ENCODE data around the gene USP40. TPM values are rescaled to one million over a fixed set of nuclear protein-coding genes. Genes with fewer than 3 reads are reported as not detected.

Gene USP40
- total and polyA plus RNA-seq, 2 donors (not counting 1 experiment from before 2014, with no cell fraction given), result 19.8 to 37.0 TPM

DNA sequence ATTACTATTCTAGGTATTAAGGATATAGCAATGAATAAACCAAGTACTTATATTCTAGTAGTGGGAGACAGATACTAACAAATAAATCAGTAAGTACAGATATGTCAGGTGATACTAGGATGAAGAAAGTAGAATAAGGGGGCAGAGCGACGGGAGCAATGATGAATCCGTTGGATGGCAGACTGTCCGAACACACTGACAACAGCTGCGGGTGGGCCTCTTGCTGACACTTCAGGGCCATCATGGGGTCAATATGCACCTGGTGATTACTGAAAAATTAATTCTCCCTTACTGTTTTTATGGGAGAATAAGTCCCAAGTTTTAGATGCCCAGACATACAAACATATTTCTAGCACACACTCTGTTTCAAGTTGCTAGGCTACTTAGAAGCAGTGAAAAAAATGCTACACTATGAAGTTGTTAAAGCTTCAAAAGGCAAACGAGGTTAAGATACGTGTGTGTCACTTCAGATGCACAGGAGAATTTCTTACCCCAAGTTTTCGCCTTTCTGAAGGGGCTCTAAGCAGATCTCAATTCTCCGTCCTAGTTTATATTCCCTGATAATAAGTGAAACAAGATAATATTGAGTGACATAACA lies 78.7 kb downstream of the USP40 start:
- Mint-ChIP-seq H3K9me3 (ENCODE audit: insufficient read depth) (no peaks in the 10 kb centered on the region), H3K4me3 (no peak overlapping the region), H3K27ac (no peak overlapping the region), H3K27me3 (no peaks in the 10 kb centered on the region), H3K4me1 (peaks cover 2% of the 10 kb centered on the region)
- Histone ChIP-seq H3K27me3 (replicated peaks in 1 of 4; ENCODE audit: control extremely low read depth in 1 of 4, control insufficient read depth in 3 of 4, insufficient read depth in 4 of 4, low read length in 3 of 4) (no peaks in the 10 kb centered on the region), H2AFZ (ENCODE audit: insufficient read depth, low read depth, low read length, poor library complexity, severe bottlenecking) (no peak overlapping the region), H3K4me1 (ENCODE audit: control insufficient read depth in 2 of 2, insufficient read depth in 2 of 2, low read length in 2 of 2) (no peaks in the 10 kb centered on the region), H4K20me1 (ENCODE audit: control insufficient read depth, insufficient read depth, low read length, poor library complexity, severe bottlenecking) (no peaks in the 10 kb centered on the region), H3K36me3 (replicated peaks in 1 of 2; ENCODE audit: control extremely low read depth in 1 of 2, control insufficient read depth in 1 of 2, extremely low read depth in 1 of 2, insufficient read depth in 2 of 2, low read length in 1 of 2) (peaks cover 5 to 30% of the 10 kb centered on the region in 2 experiments), H3K9ac (ENCODE audit: low read length) (no peak overlapping the region), H3K79me2 (ENCODE audit: control insufficient read depth, insufficient read depth, low read length) (no peaks in the 10 kb centered on the region), H3K27ac (ENCODE audit: low read length in 2 of 2) (no peak overlapping the region), H3K4me3 (ENCODE audit: control extremely low read depth in 1 of 5, extremely low read depth in 1 of 5, insufficient read depth in 1 of 5, low read depth in 2 of 5, low read length in 4 of 5) (no peak overlapping the region), H3K4me2 (replicated peaks; ENCODE audit: low read depth, low read length, poor library complexity, severe bottlenecking) (no peak overlapping the region), H3K9me3 (ENCODE audit: control extremely low read depth in 1 of 3, control insufficient read depth in 2 of 3, insufficient read depth in 1 of 3, low read length in 2 of 3) (no peaks in the 10 kb centered on the region)
- TF ChIP-seq EZH2 (IDR thresholded peaks at IDR 0.05; ENCODE audit: borderline replicate concordance, insufficient read depth, low read depth, low read length, poor library complexity, severe bottlenecking), result no peak
- TF ChIP-seq, protein P1, sequence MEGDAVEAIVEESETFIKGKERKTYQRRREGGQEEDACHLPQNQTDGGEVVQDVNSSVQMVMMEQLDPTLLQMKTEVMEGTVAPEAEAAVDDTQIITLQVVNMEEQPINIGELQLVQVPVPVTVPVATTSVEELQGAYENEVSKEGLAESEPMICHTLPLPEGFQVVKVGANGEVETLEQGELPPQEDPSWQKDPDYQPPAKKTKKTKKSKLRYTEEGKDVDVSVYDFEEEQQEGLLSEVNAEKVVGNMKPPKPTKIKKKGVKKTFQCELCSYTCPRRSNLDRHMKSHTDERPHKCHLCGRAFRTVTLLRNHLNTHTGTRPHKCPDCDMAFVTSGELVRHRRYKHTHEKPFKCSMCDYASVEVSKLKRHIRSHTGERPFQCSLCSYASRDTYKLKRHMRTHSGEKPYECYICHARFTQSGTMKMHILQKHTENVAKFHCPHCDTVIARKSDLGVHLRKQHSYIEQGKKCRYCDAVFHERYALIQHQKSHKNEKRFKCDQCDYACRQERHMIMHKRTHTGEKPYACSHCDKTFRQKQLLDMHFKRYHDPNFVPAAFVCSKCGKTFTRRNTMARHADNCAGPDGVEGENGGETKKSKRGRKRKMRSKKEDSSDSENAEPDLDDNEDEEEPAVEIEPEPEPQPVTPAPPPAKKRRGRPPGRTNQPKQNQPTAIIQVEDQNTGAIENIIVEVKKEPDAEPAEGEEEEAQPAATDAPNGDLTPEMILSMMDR (IDR thresholded peaks at IDR 0.05), result no peak
- 95% methylated on average over 6 of the region's 9 CpGs for WGBS (ENCODE audit: insufficient coverage)
- CTCF ChIA-PET, result no interaction called here
- no peak for ATAC-seq (ENCODE audit: low read depth)
- intact Hi-C loops (cut with micrococcal nuclease), result no loop called here
- POLR2A ChIA-PET, result no interaction called here
- DNase-seq, result no peak

DNA sequence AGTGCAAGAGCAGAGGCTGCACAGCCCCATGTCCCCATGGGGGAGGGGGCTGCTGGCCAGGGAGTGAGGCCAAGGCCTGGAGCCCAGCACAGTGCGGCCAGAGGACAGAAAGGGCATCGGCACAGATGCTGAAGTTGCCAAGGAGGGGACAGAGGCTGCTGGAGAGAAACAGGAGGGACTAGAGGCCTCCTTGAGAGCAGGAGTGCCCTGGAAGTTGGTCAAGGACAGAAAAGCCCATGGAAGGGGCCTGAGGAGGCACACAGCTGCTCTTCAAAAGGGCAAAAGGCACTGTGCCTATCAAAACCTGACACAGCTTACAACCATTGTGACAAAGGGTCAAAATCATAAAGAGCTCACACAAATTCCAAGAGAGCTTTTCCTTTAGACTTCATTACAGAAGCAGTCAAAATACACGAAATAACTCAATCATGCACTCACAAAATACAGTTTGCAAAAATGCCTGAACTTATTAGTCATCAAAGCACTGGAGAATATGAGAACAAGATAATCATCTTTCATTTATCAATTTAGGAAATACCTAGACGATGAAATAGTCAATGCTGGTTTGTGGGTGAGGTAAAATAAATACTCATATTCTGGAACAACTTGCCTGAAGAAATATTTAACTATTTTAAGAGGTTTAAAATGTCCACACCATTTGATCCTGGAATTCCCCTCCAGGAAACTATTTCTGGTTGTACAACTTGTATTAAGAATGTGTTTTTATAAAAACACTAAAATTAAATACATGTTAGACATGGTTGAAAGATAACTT lies 79.6 kb downstream of the USP40 start:
- no peaks in the 10 kb centered on the region for H3K4me1 ChIP-seq (ENCODE audit: control insufficient read depth in 2 of 2, insufficient read depth in 2 of 2, low read length in 2 of 2)
- H2AFZ ChIP-seq (ENCODE audit: insufficient read depth, low read depth, low read length, poor library complexity, severe bottlenecking), result no peak overlapping the region
- Mint-ChIP-seq H3K27ac (peak overlapping the region; percentile 33), H3K27me3 (no peaks in the 10 kb centered on the region), H3K4me3 (no peak overlapping the region), H3K4me1 (peaks cover 2% of the 10 kb centered on the region), H3K9me3 (ENCODE audit: insufficient read depth) (no peaks in the 10 kb centered on the region)
- H3K4me2 ChIP-seq (replicated peaks; ENCODE audit: low read depth, low read length, poor library complexity, severe bottlenecking), result no peak overlapping the region
- POLR2A ChIA-PET, result no interaction called here
- 94% methylated on average over 2 of the region's 4 CpGs for WGBS (ENCODE audit: insufficient coverage)
- peaks cover 2 to 22% of the 10 kb centered on the region in 2 experiments for H3K36me3 ChIP-seq (replicated peaks in 1 of 2; ENCODE audit: control extremely low read depth in 1 of 2, control insufficient read depth in 1 of 2, extremely low read depth in 1 of 2, insufficient read depth in 2 of 2, low read length in 1 of 2)
- no peak for ATAC-seq (ENCODE audit: low read depth)
- no peaks in the 10 kb centered on the region for H4K20me1 ChIP-seq (ENCODE audit: control insufficient read depth, insufficient read depth, low read length, poor library complexity, severe bottlenecking)
- H3K9me3 ChIP-seq (ENCODE audit: control extremely low read depth in 1 of 3, control insufficient read depth in 2 of 3, insufficient read depth in 1 of 3, low read length in 2 of 3), result no peaks in the 10 kb centered on the region
- TF ChIP-seq, protein P1 (IDR thresholded peaks at IDR 0.05), result no peak
- TF ChIP-seq EZH2 (IDR thresholded peaks at IDR 0.05; ENCODE audit: borderline replicate concordance, insufficient read depth, low read depth, low read length, poor library complexity, severe bottlenecking), result no peak
- H3K9ac ChIP-seq (ENCODE audit: low read length), result no peak overlapping the region
- CTCF ChIA-PET, result no interaction called here
- H3K4me3 ChIP-seq (ENCODE audit: control extremely low read depth in 1 of 5, extremely low read depth in 1 of 5, insufficient read depth in 1 of 5, low read depth in 2 of 5, low read length in 4 of 5), result no peak overlapping the region
- no peak for DNase-seq
- intact Hi-C loops (cut with micrococcal nuclease), result no loop called here
- H3K79me2 ChIP-seq (ENCODE audit: control insufficient read depth, insufficient read depth, low read length), result no peaks in the 10 kb centered on the region
- H3K27me3 ChIP-seq (replicated peaks in 1 of 4; ENCODE audit: control extremely low read depth in 1 of 4, control insufficient read depth in 3 of 4, insufficient read depth in 4 of 4, low read length in 3 of 4), result no peaks in the 10 kb centered on the region
- no peak overlapping the region for H3K27ac ChIP-seq (ENCODE audit: low read length in 2 of 2)

Measured in B cell (primary cell).